IPS-20b (cell line): ENCODE data around the gene PPP2R2B.
"Not testable (repeated sequence)": the region's sequence is repeated elsewhere in the genome, so short reads cannot be mapped to it uniquely, and the experiment has no call there.

Source experiments
- H3K27ac ChIP-seq: one replicate; pipeline ENCODE4 v1.5.1; 2013; ENCODE audit warnings: low read length
- H3K27me3 ChIP-seq: 2 replicates; pipeline ENCODE4 v1.6.1; 2013; ENCODE audit warnings: mild to moderate bottlenecking, low read length, inconsistent platforms; ENCODE audit not compliant: insufficient read depth
- H3K36me3 ChIP-seq: 2 replicates; pipeline ENCODE4 v1.6.1; 2013; ENCODE audit warnings: low read depth, mild to moderate bottlenecking, inconsistent platforms, low read length, moderate library complexity; ENCODE audit not compliant: insufficient read depth
- H3K4me1 ChIP-seq: 2 replicates; pipeline ENCODE4 v1.6.1; 2013; ENCODE audit warnings: mild to moderate bottlenecking, control low read depth, inconsistent platforms, low read length, moderate library complexity; ENCODE audit not compliant: insufficient read depth
- H3K4me3 ChIP-seq: 2 replicates; pipeline ENCODE4 v1.5.1; 2013; ENCODE audit warnings: mild to moderate bottlenecking, low read length, inconsistent platforms
- H3K9ac ChIP-seq: 2 replicates; pipeline ENCODE4 v1.6.1; 2013; ENCODE audit warnings: low read depth, mild to moderate bottlenecking, inconsistent platforms, low read length, moderate library complexity
- H3K9me3 ChIP-seq: 2 replicates; pipeline ENCODE4 v1.6.1; 2013; ENCODE audit warnings: mild to moderate bottlenecking, low read depth, low read length, inconsistent platforms; ENCODE audit not compliant: insufficient read depth

PPP2R2B gene

GRCh38 chr5:146574713-146575112, 303.8 kb downstream of the PPP2R2B start:
- Histone ChIP-seq H3K27ac (no peak overlapping the region), H3K36me3 (no peaks in the 10 kb centered on the region), H3K27me3 (no peaks in the 10 kb centered on the region), H3K9ac (no peak overlapping the region), H3K4me1 (no peaks in the 10 kb centered on the region), H3K4me3 (no peak overlapping the region), H3K9me3 (peaks cover 22% of the 10 kb centered on the region)

GRCh38 chr5:146568161-146568560, 310.4 kb downstream of the PPP2R2B start:
- Histone ChIP-seq H3K9ac (no peak overlapping the region), H3K4me3 (no peak overlapping the region), H3K4me1 (peaks cover 3% of the 10 kb centered on the region; the same call in 1 of the 2 replicates), H3K27ac (no peak overlapping the region), H3K36me3 (no peaks in the 10 kb centered on the region), H3K9me3 (peaks cover 8% of the 10 kb centered on the region; the same call in 1 of the 2 replicates), H3K27me3 (no peaks in the 10 kb centered on the region)

GRCh38 chr5:146565764-146566367, 312.7 kb downstream of the PPP2R2B start:
- peaks cover 8% of the 10 kb centered on the region; the same call in 1 of the 2 replicates for H3K9me3 ChIP-seq
- H3K4me3 ChIP-seq, result no peak overlapping the region

GRCh38 chr5:146564007-146564762, 314.4 kb downstream of the PPP2R2B start:
- peaks cover 21% of the 10 kb centered on the region for H3K4me1 ChIP-seq
- H3K27ac ChIP-seq, result no peak overlapping the region
- H3K9me3 ChIP-seq, result no peaks in the 10 kb centered on the region
- H3K9ac ChIP-seq, result no peak overlapping the region
- H3K36me3 ChIP-seq, result no peaks in the 10 kb centered on the region
- no peaks in the 10 kb centered on the region for H3K27me3 ChIP-seq
- no peak overlapping the region for H3K4me3 ChIP-seq

More at GRCh38 chr5:146565764-146566367, 312.7 kb downstream of the PPP2R2B start:
- Histone ChIP-seq H3K9ac (no peak overlapping the region), H3K27ac (no peak overlapping the region), H3K4me1 (peaks cover 12% of the 10 kb centered on the region), H3K27me3 (no peaks in the 10 kb centered on the region), H3K36me3 (no peaks in the 10 kb centered on the region)

- H3K4me1 ChIP-seq, result peaks cover 21% of the 10 kb centered on the region
- H3K36me3 ChIP-seq, result no peaks in the 10 kb centered on the region
- no peak overlapping the region for H3K27ac ChIP-seq
- no peak overlapping the region for H3K4me3 ChIP-seq
- no peaks in the 10 kb centered on the region for H3K27me3 ChIP-seq
- no peak overlapping the region for H3K9ac ChIP-seq
- no peaks in the 10 kb centered on the region for H3K9me3 ChIP-seq
Measured at GRCh38 chr5:146562461-146562860, 316.1 kb downstream of the PPP2R2B start.

- no peak overlapping the region for H3K27ac ChIP-seq
- peaks cover 21% of the 10 kb centered on the region for H3K4me1 ChIP-seq
- no peak overlapping the region for H3K4me3 ChIP-seq
- no peak overlapping the region for H3K9ac ChIP-seq
- H3K36me3 ChIP-seq, result no peaks in the 10 kb centered on the region
- peaks cover 4% of the 10 kb centered on the region; the same call in 1 of the 2 replicates for H3K9me3 ChIP-seq
- H3K27me3 ChIP-seq, result no peaks in the 10 kb centered on the region
Measured at GRCh38 chr5:146561711-146562110, 316.8 kb downstream of the PPP2R2B start.

GRCh38 chr5:146560205-146560812, 318.2 kb downstream of the PPP2R2B start:
- no peak overlapping the region for H3K9ac ChIP-seq
- H3K9me3 ChIP-seq, result peaks cover 8% of the 10 kb centered on the region; the same call in 1 of the 2 replicates
- H3K4me1 ChIP-seq, result peaks cover 21% of the 10 kb centered on the region
- H3K36me3 ChIP-seq, result no peaks in the 10 kb centered on the region
- no peak overlapping the region for H3K27ac ChIP-seq
- no peak overlapping the region for H3K4me3 ChIP-seq
- H3K27me3 ChIP-seq, result no peaks in the 10 kb centered on the region

GRCh38 chr5:146556884-146557283, 321.7 kb downstream of the PPP2R2B start:
- H3K4me3 ChIP-seq, H3K27me3 ChIP-seq, H3K9me3 ChIP-seq, H3K9ac ChIP-seq, H3K4me1 ChIP-seq, H3K36me3 ChIP-seq, H3K27ac ChIP-seq: not testable (repeated sequence)

- H3K9me3 ChIP-seq, result peaks cover 8% of the 10 kb centered on the region; the same call in 1 of the 2 replicates
- no peaks in the 10 kb centered on the region for H3K36me3 ChIP-seq
Measured at GRCh38 chr5:146553446-146553845, 325.1 kb downstream of the PPP2R2B start.

GRCh38 chr5:146549615-146550014, 328.9 kb downstream of the PPP2R2B start:
- Histone ChIP-seq H3K9me3 (no peaks in the 10 kb centered on the region), H3K27me3 (no peaks in the 10 kb centered on the region)

More at GRCh38 chr5:146553446-146553845, 325.1 kb downstream of the PPP2R2B start:
- H3K4me3 ChIP-seq, result no peak overlapping the region
- H3K27ac ChIP-seq, result no peak overlapping the region
- H3K4me1 ChIP-seq, result no peaks in the 10 kb centered on the region
- no peaks in the 10 kb centered on the region for H3K27me3 ChIP-seq
- no peak overlapping the region for H3K9ac ChIP-seq

GRCh38 chr5:146548781-146549449, 329.6 kb downstream of the PPP2R2B start:
- H3K27ac ChIP-seq, result no peak overlapping the region
- H3K27me3 ChIP-seq, result no peaks in the 10 kb centered on the region
- H3K4me3 ChIP-seq, result no peak overlapping the region
- no peak overlapping the region for H3K9ac ChIP-seq
- no peaks in the 10 kb centered on the region for H3K36me3 ChIP-seq
- no peaks in the 10 kb centered on the region for H3K4me1 ChIP-seq
- no peaks in the 10 kb centered on the region for H3K9me3 ChIP-seq

More at GRCh38 chr5:146549615-146550014, 328.9 kb downstream of the PPP2R2B start:
- Histone ChIP-seq H3K27ac (no peak overlapping the region), H3K4me3 (no peak overlapping the region), H3K36me3 (no peaks in the 10 kb centered on the region), H3K4me1 (no peaks in the 10 kb centered on the region), H3K9ac (no peak overlapping the region)
